IMR-90 (cell line): ENCODE results near the gene FCHSD2. TPM values are rescaled to one million over a fixed set of nuclear protein-coding genes. Genes with fewer than 3 reads are reported as not detected.

ENCODE experiments used
- ATAC-seq: fragments of 200-7000 bp; cut with Tn5 transposase; 2 replicates; pipeline ENCODE4 v1.9.1; 2020; ENCODE audit warnings: low read depth, mild to moderate bottlenecking, moderate library complexity
- BruUV-seq: library from RNA; stranded (reverse); fragments of 400-500 nt; replicated peaks from 2 replicates; lab custom pipeline; 2021; lab: Mats Ljungman, UMichigan
- CTCF ChIA-PET: fragments of 300-600 bp; formaldehyde crosslinking; extraction: SDS; loops from one replicate; lab custom pipeline; 2021; ENCODE audit warnings: antibody characterized with exemption; lab: Yijun Ruan, JAX
- POLR2A ChIA-PET: fragments of 300-600 bp; sonication (Branson Sonifier 250); formaldehyde crosslinking; loops from one replicate; lab custom pipeline; 2022; ENCODE audit warnings: antibody characterized with exemption; ENCODE audit not compliant: unreplicated experiment; lab: Charles Lee
- DNase-seq: peaks from one replicate; pipeline ENCODE4 v3.0.0; 2013
- H2AFZ ChIP-seq: replicated peaks from 2 replicates; pipeline ENCODE3; 2013; ENCODE audit warnings: low read length, mild to moderate bottlenecking; ENCODE audit not compliant: poor library complexity
- H2AK5ac ChIP-seq: 2 replicates; pipeline ENCODE4 v1.6.1; 2013; ENCODE audit warnings: low read depth, low read length, inconsistent platforms
- H2AK9ac ChIP-seq: replicated peaks from 2 replicates; pipeline ENCODE3; 2013; ENCODE audit warnings: mild to moderate bottlenecking, low read depth, low read length, moderate library complexity; ENCODE audit not compliant: poor library complexity
- H2BK120ac ChIP-seq: 2 replicates; pipeline ENCODE4 v1.6.1; 2013; ENCODE audit warnings: low read depth, low read length, inconsistent platforms
- H2BK15ac ChIP-seq: 3 replicates; pipeline ENCODE4 v1.6.1; 2013; ENCODE audit warnings: low read depth, low read length, inconsistent platforms
- H2BK20ac ChIP-seq: 2 replicates; pipeline ENCODE4 v1.6.1; 2013; ENCODE audit warnings: low read depth, mild to moderate bottlenecking, inconsistent platforms, low read length, moderate library complexity
- H2BK5ac ChIP-seq: 2 replicates; pipeline ENCODE4 v1.6.1; 2013; ENCODE audit warnings: mild to moderate bottlenecking, low read depth, low read length, inconsistent platforms; ENCODE audit not compliant: poor library complexity, severe bottlenecking
- H3K14ac ChIP-seq: replicated peaks from 2 replicates; pipeline ENCODE4 v1.6.1; 2013; ENCODE audit warnings: low read depth, low read length, inconsistent platforms
- H3K18ac ChIP-seq: 2 replicates; pipeline ENCODE4 v1.6.1; 2013; ENCODE audit warnings: low read depth, low read length, control low read depth
- H3K23ac ChIP-seq: 2 replicates; pipeline ENCODE4 v1.6.1; 2013; ENCODE audit warnings: low read depth, low read length, inconsistent platforms
- H3K27ac ChIP-seq: 2 replicates; pipeline ENCODE4 v1.5.1; 2013; ENCODE audit warnings: mild to moderate bottlenecking, control low read depth, low read length; ENCODE audit not compliant: insufficient read depth
- H3K27me3 ChIP-seq: 2 replicates; pipeline ENCODE4 v1.6.1; 2013; ENCODE audit warnings: low read length; ENCODE audit not compliant: control insufficient read depth, insufficient read depth
- H3K36me3 ChIP-seq: 2 replicates; pipeline ENCODE4 v1.6.1; 2013; ENCODE audit warnings: low read length, mixed read lengths; ENCODE audit not compliant: control insufficient read depth, insufficient read depth
- H3K4ac ChIP-seq: 2 replicates; pipeline ENCODE4 v1.6.1; 2013; ENCODE audit warnings: low read depth, low read length, inconsistent platforms
- H3K4me1 ChIP-seq: 2 replicates; pipeline ENCODE4 v1.6.1; 2013; ENCODE audit warnings: low read length, mixed read lengths; ENCODE audit not compliant: control insufficient read depth, insufficient read depth
- H3K4me2 ChIP-seq: 2 replicates; pipeline ENCODE4 v1.6.1; 2013; ENCODE audit warnings: low read depth, mild to moderate bottlenecking, control low read depth, low read length, moderate library complexity
- H3K4me3 ChIP-seq: 2 replicates; pipeline ENCODE4 v1.5.1; 2013; ENCODE audit warnings: low read depth, mild to moderate bottlenecking, control low read depth, low read length, moderate library complexity; ENCODE audit not compliant: insufficient read depth
- H3K56ac ChIP-seq: 2 replicates; pipeline ENCODE4 v1.6.1; 2013; ENCODE audit warnings: low read length, inconsistent platforms; ENCODE audit not compliant: insufficient read depth; ENCODE audit errors: extremely low read depth
- H3K79me1 ChIP-seq, 2 experiments: 2 replicates each; pipeline ENCODE4 v1.6.1; 2013; ENCODE audit warnings: low read length in 2 of 2, inconsistent platforms in 1 of 2, low read depth in 1 of 2
- H3K9ac ChIP-seq: 2 replicates; pipeline ENCODE4 v1.6.1; 2013; ENCODE audit warnings: low read depth, low read length, control low read depth
- H3K9me1 ChIP-seq: 2 replicates; pipeline ENCODE4 v1.6.1; 2013; ENCODE audit warnings: low read length, inconsistent platforms; ENCODE audit not compliant: insufficient read depth
- H3K9me3 ChIP-seq: 2 replicates; pipeline ENCODE4 v1.6.1; 2013; ENCODE audit warnings: low read length; ENCODE audit not compliant: control insufficient read depth, insufficient read depth
- H4K20me1 ChIP-seq: 2 replicates; pipeline ENCODE4 v1.6.1; 2013; ENCODE audit warnings: low read length, inconsistent platforms; ENCODE audit not compliant: insufficient read depth
- H4K5ac ChIP-seq: 2 replicates; pipeline ENCODE4 v1.6.1; 2013; ENCODE audit warnings: mild to moderate bottlenecking, low read depth, low read length, control low read depth
- H4K8ac ChIP-seq, 2 experiments: 2 replicates each; pipeline ENCODE4 v1.6.1; 2013; ENCODE audit warnings: low read depth in 2 of 2, low read length in 2 of 2, control low read depth in 1 of 2, inconsistent platforms in 1 of 2
- H4K91ac ChIP-seq: 2 replicates; pipeline ENCODE4 v1.6.1; 2013; ENCODE audit warnings: low read depth, low read length, inconsistent platforms; ENCODE audit not compliant: insufficient read depth
- BHLHE40 ChIP-seq: fragments of 150-350 bp; IDR thresholded peaks from 2 replicates; pipeline ENCODE4 v1.6.1; 2016; ENCODE audit warnings: mild to moderate bottlenecking, low read depth, low read length
- CEBPB ChIP-seq: IDR thresholded peaks from 2 replicates; pipeline ENCODE4 v1.6.1; 2012; ENCODE audit warnings: low read depth, low read length, improper control_type of control experiment
- CHD1 ChIP-seq: IDR thresholded peaks from 2 replicates; pipeline ENCODE4 v1.6.1; 2012; ENCODE audit warnings: low read depth, low read length, improper control_type of control experiment
- FOS ChIP-seq: fragments of 150-350 bp; IDR thresholded peaks from 2 replicates; pipeline ENCODE4 v1.6.1; 2016; ENCODE audit warnings: low read depth, low read length
- MAFK ChIP-seq: IDR thresholded peaks from 2 replicates; pipeline ENCODE4 v1.6.1; 2012; ENCODE audit warnings: low read depth, low read length, improper control_type of control experiment
- MAZ ChIP-seq: IDR thresholded peaks from 2 replicates; pipeline ENCODE4 v1.6.1; 2012; ENCODE audit warnings: low read depth, mild to moderate bottlenecking, low read length, improper control_type of control experiment, moderate library complexity, borderline replicate concordance
- MXI1 ChIP-seq: IDR thresholded peaks from 2 replicates; pipeline ENCODE4 v1.6.1; 2012; ENCODE audit warnings: low read depth, mild to moderate bottlenecking, low read length, moderate library complexity, borderline replicate concordance
- NFE2L2 ChIP-seq: fragments of 150-350 bp; IDR thresholded peaks from 2 replicates; pipeline ENCODE4 v1.6.1; 2016; ENCODE audit warnings: low read depth, mild to moderate bottlenecking, low read length
- POLR2A ChIP-seq: IDR thresholded peaks from 2 replicates; pipeline ENCODE4 v1.6.1; 2012; ENCODE audit warnings: mild to moderate bottlenecking, low read depth, low read length
- RAD21 ChIP-seq: IDR thresholded peaks from 2 replicates; pipeline ENCODE4 v1.6.1; 2012; ENCODE audit warnings: low read length, improper control_type of control experiment
- RCOR1 ChIP-seq: IDR thresholded peaks from 2 replicates; pipeline ENCODE4 v1.6.1; 2012; ENCODE audit warnings: mild to moderate bottlenecking, low read length, improper control_type of control experiment; ENCODE audit not compliant: insufficient replicate concordance
- RFX5 ChIP-seq: IDR thresholded peaks from 2 replicates; pipeline ENCODE4 v1.8.0; 2012; ENCODE audit warnings: low read depth, mild to moderate bottlenecking, low read length, moderate library complexity
- SMC3 ChIP-seq: fragments of 150-350 bp; IDR thresholded peaks from 2 replicates; pipeline ENCODE4 v1.6.1; 2016; ENCODE audit warnings: low read depth, mild to moderate bottlenecking, antibody characterized with exemption, low read length, moderate library complexity
- WGBS, 2 experiments: methylation state at CpG; one replicate each; pipeline versions ENCODE4 v1.1.5 to v1.1.7; 2013; ENCODE audit warnings: missing lambda C conversion rate in 2 of 2; ENCODE audit not compliant: insufficient read length in 1 of 2; ENCODE audit errors: extremely low coverage in 2 of 2; 5-methylcytosine and 5-hydroxymethylcytosine counted together
- dilution Hi-C: fragments of 300-500 bp; cut with HindIII; formaldehyde crosslinking; loops from one replicate; pipeline ENCODE4 v1.14.3; 2018; ENCODE audit warnings: low sequenced_read_pairs; ENCODE audit not compliant: unreplicated experiment
- in situ Hi-C: fragments of 300-500 bp; cut with MboI; formaldehyde crosslinking; loops from 3 replicates; pipeline ENCODE4 v1.14.3; 2019; ENCODE audit warnings: low sequenced_read_pairs, inconsistent platforms, mixed read lengths
- intact Hi-C: fragments of 100-400 bp; cut with micrococcal nuclease; formaldehyde crosslinking; loops from 2 replicates; pipeline ENCODE4 v1.10.0; 2022
- polyA plus RNA-seq, 3 experiments: library from polyadenylated mRNA; depleted of rRNA; stranded (reverse); fragments of >200 nt; gene quantifications; 2 replicates each; pipeline ENCODE4 v1.2.3, GENCODE V29; 2012; ENCODE audit warnings: low replicate concordance in 1 of 3
- total RNA-seq: library from RNA; depleted of rRNA; stranded (reverse); fragments of >200 nt; gene quantifications from 2 replicates; pipeline ENCODE4 v1.2.3, GENCODE V29; 2012
- TF ChIP-seq, protein P1 (sequence below): fragments of 150-350 bp; IDR thresholded peaks from 2 replicates; pipeline ENCODE4 v1.6.1; 2017; ENCODE audit warnings: mild to moderate bottlenecking, antibody characterized with exemption, low read length, low read depth
- TF ChIP-seq, protein P2 (sequence below): fragments of 150-350 bp; IDR thresholded peaks from 2 replicates; pipeline ENCODE4 v1.6.1; 2016; ENCODE audit warnings: low read depth, mild to moderate bottlenecking, low read length, moderate library complexity, borderline replicate concordance
- TF ChIP-seq, protein P3 (sequence below): conservative IDR thresholded peaks from 2 replicates; pipeline ENCODE4 v1.5.1; 2012; ENCODE audit warnings: mild to moderate bottlenecking, low read depth, low read length, improper control_type of control experiment

Gene FCHSD2
- total and polyA plus RNA-seq, 2 of the 4 experiments (the other 2 are of a cell fraction) = 5.9 to 18.7 TPM

- BruUV-seq = no TSS peak
- no peak overlapping the region for H3K9ac ChIP-seq
- no peak overlapping the region for H2BK20ac ChIP-seq
- no peak overlapping the region for H2AK9ac ChIP-seq
- no peak overlapping the region for H3K27ac ChIP-seq
- H3K79me1 ChIP-seq = peaks cover 7 to 25% of the 10 kb centered on the region in 2 experiments; a peak in 3 of 4 replicates
- H2BK15ac ChIP-seq = no peak overlapping the region
- H3K23ac ChIP-seq = no peak overlapping the region
- WGBS, 2 experiments = 88% methylated on average over 1 of the region's 4 CpGs; no CpG with 5 or more reads in 1 of the 2 experiments
- H4K91ac ChIP-seq = no peak overlapping the region
- peaks cover 2% of the 10 kb centered on the region; the same call in 1 of the 2 replicates for H3K4me1 ChIP-seq
- H4K8ac ChIP-seq = no peak overlapping the region
- dilution Hi-C loops (no loop called here), in situ Hi-C loops (no loop called here), intact Hi-C loops (loop anchor here (5.0 kb wide), 1 partner anchor 37 kb away; no protein-coding TSS in a partner anchor)
- no peak overlapping the region; the same call in 1 of the 2 replicates for H3K14ac ChIP-seq
- H2BK5ac ChIP-seq = no peak overlapping the region
- H3K4me2 ChIP-seq = no peak overlapping the region
- 0 out of 2 replicates have a peak, but pooled peaks cover 3% of the 10 kb centered on the region for H3K9me1 ChIP-seq
- no peaks in the 10 kb centered on the region for H3K27me3 ChIP-seq
- no peak overlapping the region for H2AK5ac ChIP-seq
- no peak for ATAC-seq
- no peak overlapping the region for H4K5ac ChIP-seq
- no peaks in the 10 kb centered on the region for H3K9me3 ChIP-seq
- H3K4me3 ChIP-seq = no peak overlapping the region
- no peak for DNase-seq
- no peak overlapping the region for H3K18ac ChIP-seq
- no peak overlapping the region for H2BK120ac ChIP-seq
- ChIA-PET CTCF (interaction anchor here (1.2 kb wide), 1 partner anchor 10 kb away, joined by 3 read pairs; no protein-coding TSS in a partner anchor), POLR2A (no interaction called here)
- H2AFZ ChIP-seq = no peak overlapping the region
- no peaks in the 10 kb centered on the region for H4K20me1 ChIP-seq
- H3K56ac ChIP-seq = no peak overlapping the region
- no peak overlapping the region for H3K4ac ChIP-seq
- TF ChIP-seq CHD1 = no peak
- no peak for TF ChIP-seq POLR2A
- no peak for TF ChIP-seq RFX5
- TF ChIP-seq BHLHE40 = no peak
- TF ChIP-seq, protein P1, sequence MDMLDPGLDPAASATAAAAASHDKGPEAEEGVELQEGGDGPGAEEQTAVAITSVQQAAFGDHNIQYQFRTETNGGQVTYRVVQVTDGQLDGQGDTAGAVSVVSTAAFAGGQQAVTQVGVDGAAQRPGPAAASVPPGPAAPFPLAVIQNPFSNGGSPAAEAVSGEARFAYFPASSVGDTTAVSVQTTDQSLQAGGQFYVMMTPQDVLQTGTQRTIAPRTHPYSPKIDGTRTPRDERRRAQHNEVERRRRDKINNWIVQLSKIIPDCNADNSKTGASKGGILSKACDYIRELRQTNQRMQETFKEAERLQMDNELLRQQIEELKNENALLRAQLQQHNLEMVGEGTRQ = no peak
- TF ChIP-seq MAFK = no peak
- TF ChIP-seq, protein P2, sequence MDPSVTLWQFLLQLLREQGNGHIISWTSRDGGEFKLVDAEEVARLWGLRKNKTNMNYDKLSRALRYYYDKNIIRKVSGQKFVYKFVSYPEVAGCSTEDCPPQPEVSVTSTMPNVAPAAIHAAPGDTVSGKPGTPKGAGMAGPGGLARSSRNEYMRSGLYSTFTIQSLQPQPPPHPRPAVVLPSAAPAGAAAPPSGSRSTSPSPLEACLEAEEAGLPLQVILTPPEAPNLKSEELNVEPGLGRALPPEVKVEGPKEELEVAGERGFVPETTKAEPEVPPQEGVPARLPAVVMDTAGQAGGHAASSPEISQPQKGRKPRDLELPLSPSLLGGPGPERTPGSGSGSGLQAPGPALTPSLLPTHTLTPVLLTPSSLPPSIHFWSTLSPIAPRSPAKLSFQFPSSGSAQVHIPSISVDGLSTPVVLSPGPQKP = no peak
- no peak for TF ChIP-seq RCOR1
- no peak for TF ChIP-seq NFE2L2
- no peak for TF ChIP-seq MAZ
- no peak for TF ChIP-seq MXI1
- no peak for TF ChIP-seq FOS
- no peak for TF ChIP-seq RAD21
- TF ChIP-seq, protein P3, sequence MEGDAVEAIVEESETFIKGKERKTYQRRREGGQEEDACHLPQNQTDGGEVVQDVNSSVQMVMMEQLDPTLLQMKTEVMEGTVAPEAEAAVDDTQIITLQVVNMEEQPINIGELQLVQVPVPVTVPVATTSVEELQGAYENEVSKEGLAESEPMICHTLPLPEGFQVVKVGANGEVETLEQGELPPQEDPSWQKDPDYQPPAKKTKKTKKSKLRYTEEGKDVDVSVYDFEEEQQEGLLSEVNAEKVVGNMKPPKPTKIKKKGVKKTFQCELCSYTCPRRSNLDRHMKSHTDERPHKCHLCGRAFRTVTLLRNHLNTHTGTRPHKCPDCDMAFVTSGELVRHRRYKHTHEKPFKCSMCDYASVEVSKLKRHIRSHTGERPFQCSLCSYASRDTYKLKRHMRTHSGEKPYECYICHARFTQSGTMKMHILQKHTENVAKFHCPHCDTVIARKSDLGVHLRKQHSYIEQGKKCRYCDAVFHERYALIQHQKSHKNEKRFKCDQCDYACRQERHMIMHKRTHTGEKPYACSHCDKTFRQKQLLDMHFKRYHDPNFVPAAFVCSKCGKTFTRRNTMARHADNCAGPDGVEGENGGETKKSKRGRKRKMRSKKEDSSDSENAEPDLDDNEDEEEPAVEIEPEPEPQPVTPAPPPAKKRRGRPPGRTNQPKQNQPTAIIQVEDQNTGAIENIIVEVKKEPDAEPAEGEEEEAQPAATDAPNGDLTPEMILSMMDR = no peak
- no peak for TF ChIP-seq CEBPB
- TF ChIP-seq SMC3 = no peak
- no peaks in the 10 kb centered on the region for H3K36me3 ChIP-seq
These were observed 282.1 kb downstream of the FCHSD2 start for GRCh38 chr11:72860010-72860409.
